ENCODE results near the gene TMEM120A.
A peak's percentile ranks its signal among the peaks of the same experiment; 100 is the strongest.

The TMEM120A gene

DNA sequence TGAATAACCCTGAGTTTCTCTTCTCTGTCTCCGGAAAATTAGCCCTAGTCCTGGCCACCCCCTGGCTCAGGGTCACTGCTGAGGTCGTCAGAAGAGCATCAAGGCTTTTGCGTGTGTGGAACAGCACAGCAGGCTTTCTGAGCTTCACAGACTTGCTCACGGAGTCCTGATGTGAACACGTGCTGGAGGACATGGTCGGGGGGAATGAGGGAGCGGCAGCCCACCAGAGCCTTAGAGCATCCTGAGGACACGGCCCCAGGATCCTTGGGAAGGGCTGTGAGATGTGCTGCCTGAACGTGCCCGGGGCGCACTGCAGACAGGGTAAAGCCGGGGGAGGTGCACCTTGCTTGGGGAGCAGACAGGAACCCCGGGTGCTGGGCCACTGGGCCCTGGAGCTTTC, 28.8 kb downstream of the TMEM120A start:
- H3K4me3 ChIP-seq (replicated peaks; ENCODE audit: low read depth, low read length) = no peak overlapping the region
- DNase-seq (ENCODE audit: extremely low read depth, low read depth) = no peak
- no peak for TF ChIP-seq CTCF (IDR thresholded peaks at IDR 0.05; ENCODE audit: low read depth, low read length, missing control alignments)

DNA sequence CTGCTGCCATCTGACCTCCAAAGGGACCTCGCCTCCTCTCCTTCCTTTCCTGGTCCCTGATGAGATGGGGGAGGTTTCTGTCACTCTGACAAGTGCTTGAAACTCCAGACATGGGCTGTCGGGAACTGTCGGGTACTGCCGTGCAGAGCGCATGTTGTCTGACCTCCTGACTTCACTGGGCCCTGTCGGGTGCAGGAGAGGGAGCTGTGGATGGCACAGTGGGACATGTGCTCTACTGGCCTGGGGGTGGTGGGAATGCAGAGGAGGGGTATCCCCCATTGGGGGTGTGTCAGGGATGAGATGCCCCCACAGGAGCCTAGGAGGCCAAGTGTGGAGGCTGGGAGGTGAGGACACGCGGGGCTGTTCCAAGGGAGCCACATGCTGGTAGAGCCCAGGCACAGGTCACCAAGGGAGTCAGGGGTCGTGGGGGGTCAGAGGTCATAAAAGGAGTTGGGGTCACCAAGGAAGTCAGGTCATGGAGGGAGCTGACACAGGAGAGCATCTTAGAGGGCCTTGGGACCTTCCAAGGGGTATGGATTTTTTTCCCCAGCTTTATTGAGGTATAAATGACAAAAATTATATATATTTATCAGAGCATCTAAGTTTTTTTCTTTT, 30.9 kb downstream of the TMEM120A start:
- DNase-seq (ENCODE audit: extremely low read depth, low read depth) = no peak
- no peak for TF ChIP-seq CTCF (IDR thresholded peaks at IDR 0.05; ENCODE audit: low read depth, low read length, missing control alignments)
- H3K4me3 ChIP-seq (replicated peaks; ENCODE audit: low read depth, low read length) = no peak overlapping the region

- DNase-seq (ENCODE audit: extremely low read depth, low read depth) = no peak
- no peak overlapping the region for H3K4me3 ChIP-seq (replicated peaks; ENCODE audit: low read depth, low read length)
- TF ChIP-seq CTCF (IDR thresholded peaks at IDR 0.05; ENCODE audit: low read depth, low read length, missing control alignments) = no peak
Observed at GRCh38 chr7:75962607-75963380, 31.6 kb downstream of the TMEM120A start.

- no peak for DNase-seq (ENCODE audit: extremely low read depth, low read depth)
- H3K4me3 ChIP-seq (replicated peaks; ENCODE audit: low read depth, low read length) = no peak overlapping the region
- peak; percentile 8 for TF ChIP-seq CTCF (IDR thresholded peaks at IDR 0.05; ENCODE audit: low read depth, low read length, missing control alignments)
Observed at GRCh38 chr7:75961218-75961617, 33.2 kb downstream of the TMEM120A start.

DNA sequence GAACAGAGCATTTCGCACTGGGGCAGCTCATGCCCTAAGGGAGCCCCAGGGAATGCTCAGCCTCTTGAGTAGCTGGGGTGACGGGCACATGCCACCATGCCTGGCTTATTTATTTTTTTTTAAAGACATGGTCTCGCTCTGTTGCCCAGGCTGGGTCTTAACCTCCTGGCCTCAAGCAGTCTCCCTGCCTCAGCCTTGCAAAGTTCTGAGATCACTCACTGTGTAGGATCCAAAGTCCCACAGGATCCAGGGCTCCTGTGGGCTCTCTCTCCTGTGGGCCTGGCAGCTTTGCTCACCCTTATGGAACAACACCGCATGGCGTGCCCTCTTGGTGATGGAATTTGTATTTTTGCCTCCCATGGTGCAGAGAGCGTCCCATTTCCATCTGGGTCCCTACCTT, 34.0 kb downstream of the TMEM120A start:
- H3K4me3 ChIP-seq (replicated peaks; ENCODE audit: low read depth, low read length) = no peak overlapping the region
- no peak for TF ChIP-seq CTCF (IDR thresholded peaks at IDR 0.05; ENCODE audit: low read depth, low read length, missing control alignments)
- no peak for DNase-seq (ENCODE audit: extremely low read depth, low read depth)

DNA sequence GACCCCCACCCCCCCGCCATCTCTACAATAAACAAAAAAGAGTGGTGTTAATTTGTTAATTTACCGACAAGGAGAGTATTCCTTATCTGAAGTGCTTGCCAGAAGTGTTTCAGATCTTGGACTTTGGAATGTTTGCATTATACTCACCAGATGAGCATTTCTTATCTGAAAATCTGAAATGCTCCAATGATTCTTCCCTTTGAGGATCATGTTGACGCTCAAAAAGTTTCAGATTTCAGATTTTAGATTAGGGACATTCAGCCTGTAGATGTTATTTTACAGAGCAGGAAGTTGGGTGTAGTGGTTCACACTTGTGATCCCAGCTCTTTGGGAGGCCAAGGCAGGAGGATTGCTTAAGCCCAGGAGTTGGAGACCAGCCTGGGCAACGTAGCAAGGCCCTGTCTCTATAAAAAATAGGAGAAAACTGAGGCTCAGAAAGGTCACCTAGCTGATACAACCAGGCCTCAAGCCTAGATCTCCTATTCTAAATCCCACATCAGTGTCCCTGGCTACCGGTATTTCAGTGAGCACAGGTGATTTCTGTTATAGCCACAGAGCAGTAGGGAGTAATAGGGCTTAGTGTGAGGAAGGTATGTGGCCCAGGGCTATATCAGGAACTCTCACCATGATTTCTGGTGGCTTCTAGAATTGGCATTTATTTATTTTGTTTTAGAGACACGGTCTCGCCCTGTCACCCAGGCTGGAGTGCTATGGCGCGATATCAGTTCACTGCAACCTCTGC, 35.4 kb downstream of the TMEM120A start:
- TF ChIP-seq CTCF (IDR thresholded peaks at IDR 0.05; ENCODE audit: low read depth, low read length, missing control alignments) = no peak
- DNase-seq (ENCODE audit: extremely low read depth, low read depth) = no peak
- no peak overlapping the region for H3K4me3 ChIP-seq (replicated peaks; ENCODE audit: low read depth, low read length)
